WI38 (cell line): Measurements from ENCODE around the gene OTULINL.

ENCODE experiments used
- H3K4me3 ChIP-seq: 2 replicates; pipeline ENCODE4 v1.5.1; 2011; ENCODE audit warnings: low read depth, mild to moderate bottlenecking, control low read depth, low read length
- CTCF ChIP-seq: IDR thresholded peaks from 2 replicates; pipeline ENCODE4 v1.5.1; 2012; ENCODE audit warnings: low read depth, mild to moderate bottlenecking, control low read depth, low read length

Gene OTULINL

DNA sequence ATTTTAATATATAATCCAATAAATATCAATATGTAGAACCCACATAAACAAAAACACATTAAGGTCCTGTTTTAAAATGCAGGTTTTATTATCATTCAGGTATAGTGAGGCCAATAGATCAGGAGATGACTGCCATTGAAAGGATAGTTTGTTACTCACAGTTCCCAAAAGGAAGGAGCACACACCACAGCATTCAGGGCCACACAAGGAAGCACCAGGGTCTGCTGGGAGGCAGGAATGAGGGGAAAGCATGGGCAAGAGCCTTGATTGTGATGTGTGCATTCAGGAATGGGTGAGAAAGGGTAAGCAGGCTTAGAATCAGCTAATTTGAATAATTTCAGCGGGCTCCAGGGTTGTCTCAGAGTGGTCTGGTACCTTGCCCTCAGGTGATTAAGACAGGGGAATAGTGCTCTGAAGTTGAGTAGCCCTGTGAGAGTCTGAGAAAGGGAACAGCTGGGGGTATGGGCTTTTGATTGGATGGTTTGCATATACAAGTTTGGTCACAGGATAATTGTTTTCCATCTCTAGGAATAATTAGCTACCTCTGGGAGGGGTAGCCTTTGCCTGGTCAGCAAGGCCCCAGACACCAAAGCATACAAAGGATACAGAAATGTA is 63.1 kb downstream of the OTULINL start:
- TF ChIP-seq CTCF = no peak
- no peak overlapping the region for H3K4me3 ChIP-seq

DNA sequence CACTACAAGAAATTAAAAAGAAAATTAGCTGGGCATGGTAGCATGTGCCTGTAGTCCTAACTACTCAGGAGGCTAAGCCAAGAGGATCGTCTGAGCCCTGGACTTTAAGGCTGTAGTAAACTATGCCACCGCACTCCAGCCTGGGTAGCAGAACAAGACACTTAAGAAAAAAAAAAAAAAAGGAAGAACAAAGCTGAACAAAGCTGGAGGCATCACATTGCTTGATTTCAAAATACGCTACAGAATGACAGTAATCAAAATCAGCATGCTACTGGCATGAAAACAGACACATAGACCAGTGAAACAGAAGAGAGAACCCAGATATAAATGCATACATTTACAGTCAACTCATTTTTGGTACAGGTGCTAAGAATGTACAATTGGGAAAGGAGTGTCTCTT is 68.5 kb downstream of the OTULINL start:
- H3K4me3 ChIP-seq = no peak overlapping the region
- no peak for TF ChIP-seq CTCF

GRCh38 chr5:14655146-14655741 is 73.7 kb downstream of the OTULINL start:
- no peak for TF ChIP-seq CTCF
- H3K4me3 ChIP-seq = no peak overlapping the region

GRCh38 chr5:14656898-14657297 is 75.3 kb downstream of the OTULINL start:
- TF ChIP-seq CTCF = no peak
- H3K4me3 ChIP-seq = no peak overlapping the region

DNA sequence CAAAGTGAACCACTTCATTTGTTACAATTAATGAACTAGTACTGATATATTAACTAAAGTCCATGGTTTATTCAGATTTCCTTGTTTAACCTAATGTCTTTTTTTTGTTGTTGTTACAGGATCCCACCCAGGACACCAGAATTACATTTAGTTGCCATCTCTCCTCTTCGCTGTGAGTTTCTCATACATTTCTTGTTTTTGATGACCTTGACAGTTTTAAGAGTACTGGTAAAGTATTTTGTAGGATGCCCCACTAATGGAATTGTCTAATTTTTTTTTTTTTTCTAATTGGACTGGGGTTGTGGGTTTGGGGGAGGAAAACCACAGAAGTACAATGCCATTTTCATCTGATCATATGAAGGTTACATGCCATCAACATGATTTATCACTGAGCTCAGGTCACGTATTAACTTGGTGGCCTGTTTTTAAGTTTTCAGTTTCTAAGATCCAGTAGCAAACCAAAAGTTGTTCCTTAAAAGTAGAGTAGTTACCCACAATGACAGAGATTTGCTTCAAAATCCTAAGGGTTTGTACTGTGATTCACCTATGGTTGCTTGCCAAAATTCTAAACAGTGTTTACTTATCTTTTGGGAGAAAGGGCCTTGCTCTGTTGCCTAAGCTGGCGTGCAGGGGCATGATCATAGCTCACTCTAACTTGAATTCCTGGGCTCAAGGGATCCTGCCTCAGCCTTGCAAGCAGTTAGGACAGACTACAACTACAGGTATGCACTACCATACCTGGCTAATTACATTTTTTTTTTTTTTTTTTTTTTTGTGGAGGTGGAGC is 78.4 kb downstream of the OTULINL start:
- no peak for TF ChIP-seq CTCF
- H3K4me3 ChIP-seq = no peak overlapping the region

GRCh38 chr5:14660833-14661232 is 79.2 kb downstream of the OTULINL start:
- TF ChIP-seq CTCF = no peak
- no peak overlapping the region for H3K4me3 ChIP-seq
